Measurements from ENCODE around the gene KDM4C.

The KDM4C gene

DNA sequence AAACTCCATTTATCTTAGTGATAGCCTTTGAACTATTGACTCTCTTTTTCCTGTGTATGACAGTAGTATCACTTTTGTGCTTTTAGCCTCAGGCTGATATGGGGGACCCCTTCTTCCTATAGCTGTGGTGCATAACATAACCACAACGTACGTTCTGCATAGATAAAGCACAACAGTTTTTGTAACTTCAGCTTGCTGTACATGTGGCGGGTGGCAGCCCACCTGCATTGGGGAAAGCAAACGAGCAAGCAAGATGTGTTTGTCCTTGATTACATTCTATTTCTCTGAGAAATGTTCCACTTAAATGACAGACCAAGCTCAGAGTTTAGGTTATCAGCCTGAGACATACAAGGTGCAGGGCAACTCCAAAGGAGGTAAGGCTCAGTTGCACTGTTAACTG, 309.4 kb downstream of the KDM4C start:
- DNase-seq: no peak

GRCh38 chr9:7071916-7072315, 314.1 kb downstream of the KDM4C start:
- no peak for DNase-seq

DNA sequence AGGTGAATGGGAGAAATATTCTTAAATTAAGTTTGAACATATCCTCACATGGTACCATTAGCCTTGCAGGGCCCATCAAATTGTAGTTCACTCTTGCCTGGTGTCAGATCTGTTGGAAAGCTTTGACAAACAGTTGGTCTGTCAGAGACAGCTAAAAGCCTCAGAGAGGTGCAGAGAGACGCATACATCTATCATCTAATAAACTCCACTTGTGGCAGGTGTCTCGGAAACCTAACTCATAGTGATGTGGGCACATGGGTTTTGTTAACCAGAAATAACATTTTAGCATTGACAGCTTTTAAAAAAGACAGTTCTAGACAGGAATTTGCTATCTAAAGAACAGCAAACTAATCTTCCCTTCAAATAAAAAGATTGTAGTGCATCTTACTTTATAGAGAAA, 315.9 kb downstream of the KDM4C start:
- DNase-seq: no peak

DNA sequence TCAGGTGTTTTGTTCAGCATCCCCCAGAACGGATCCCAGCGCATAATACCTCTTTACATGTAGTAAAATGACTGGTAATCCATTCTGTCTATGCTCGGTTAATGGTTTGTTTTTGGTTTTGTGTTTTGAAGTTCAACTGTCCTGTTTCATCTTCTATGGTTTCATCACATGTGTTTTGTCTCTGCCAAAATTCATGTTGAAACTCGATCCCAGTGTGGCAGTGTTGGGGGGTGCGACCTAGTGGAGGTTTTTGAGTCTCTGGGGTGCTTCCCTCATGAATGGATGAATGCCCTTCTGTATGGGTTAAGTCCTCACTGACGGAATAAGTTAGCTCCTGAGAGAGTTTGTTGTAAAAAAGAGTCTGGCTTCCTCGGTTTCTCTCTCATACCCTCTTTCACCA, 317.4 kb downstream of the KDM4C start:
- no peak for DNase-seq

DNA sequence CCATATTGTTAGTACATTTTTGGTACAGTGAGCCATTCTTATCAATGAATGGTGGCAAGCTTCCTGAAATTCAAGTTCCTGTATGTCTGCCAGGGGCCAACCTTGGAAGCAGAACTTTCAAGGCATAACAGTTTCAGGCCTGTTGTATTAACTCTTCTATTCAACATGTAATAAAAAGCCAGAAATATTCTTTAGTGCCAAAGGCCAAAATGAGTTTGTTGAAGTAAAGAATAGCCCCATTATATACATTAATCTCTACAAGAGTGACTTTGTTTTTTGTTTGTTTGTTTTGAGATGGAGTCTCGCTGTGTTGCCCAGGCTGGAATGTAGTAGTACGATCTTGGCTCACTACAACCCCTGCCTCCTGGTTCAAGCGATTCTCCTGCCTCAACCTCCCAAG, 321.3 kb downstream of the KDM4C start:
- no peak for DNase-seq

- no peak for DNase-seq
Measured at GRCh38 chr9:7081065-7081600, 323.4 kb downstream of the KDM4C start.

GRCh38 chr9:7083192-7083591, 325.4 kb downstream of the KDM4C start:
- DNase-seq: no peak

DNA sequence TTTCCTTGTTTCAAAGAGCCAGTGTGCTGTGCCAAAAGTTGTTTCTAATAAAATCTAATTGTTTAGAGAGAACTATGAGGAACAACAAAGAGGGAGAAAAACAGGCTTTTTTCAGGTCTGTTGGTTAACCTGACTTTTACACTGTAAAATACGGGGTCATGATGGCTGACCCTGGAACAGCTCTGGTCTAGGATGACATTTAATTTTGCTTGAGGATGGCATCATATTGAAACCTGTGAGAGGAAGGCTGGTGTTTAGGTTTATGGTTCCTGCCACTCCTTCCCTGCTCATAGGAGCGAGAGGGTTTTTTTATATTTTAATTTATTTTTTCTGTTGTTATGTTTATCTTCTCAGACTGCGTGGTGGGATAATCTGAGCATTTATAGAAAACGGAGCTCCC, 327.6 kb downstream of the KDM4C start:
- no peak for DNase-seq

DNA sequence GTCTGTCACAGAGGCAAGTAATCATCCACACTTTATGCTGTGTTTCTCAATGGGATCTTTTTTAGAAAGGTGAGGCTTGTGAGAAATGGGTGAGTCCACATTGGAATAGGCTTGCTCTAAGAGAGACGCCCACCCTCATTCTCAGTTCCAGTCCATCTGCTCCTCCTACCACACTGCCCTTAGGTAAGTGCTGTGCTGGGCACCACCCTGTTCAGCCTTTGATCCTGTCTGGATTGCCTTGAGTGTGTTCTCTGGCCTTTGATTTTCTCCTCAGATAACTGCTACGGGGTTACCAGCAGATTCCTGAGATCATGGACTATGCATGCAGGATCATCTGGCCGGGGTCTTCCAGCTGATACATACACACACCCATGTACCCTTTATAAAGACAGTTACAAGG, 328.6 kb downstream of the KDM4C start:
- no peak for DNase-seq

DNA sequence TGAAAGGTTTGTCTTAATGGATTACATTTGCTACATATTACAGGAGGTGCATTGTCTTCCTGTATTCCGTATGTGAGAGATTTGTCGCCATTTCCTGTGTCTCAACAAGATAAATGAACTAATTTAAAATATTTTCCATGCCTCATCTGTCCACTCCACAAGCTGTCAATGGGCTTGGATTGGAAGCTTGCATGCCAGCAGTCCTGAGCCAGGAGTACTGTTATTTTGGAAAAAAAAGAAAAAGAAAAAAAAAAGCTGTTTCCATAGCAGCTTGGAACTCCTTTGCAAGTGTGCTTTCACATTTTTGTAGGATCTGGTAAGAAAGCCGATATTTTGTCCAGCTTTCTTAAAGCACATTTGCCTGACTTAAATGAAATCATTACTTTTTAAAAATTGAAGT, 330.8 kb downstream of the KDM4C start:
- DNase-seq: no peak

GRCh38 chr9:7089406-7090193, 331.8 kb downstream of the KDM4C start:
- DNase-seq: no peak

DNA sequence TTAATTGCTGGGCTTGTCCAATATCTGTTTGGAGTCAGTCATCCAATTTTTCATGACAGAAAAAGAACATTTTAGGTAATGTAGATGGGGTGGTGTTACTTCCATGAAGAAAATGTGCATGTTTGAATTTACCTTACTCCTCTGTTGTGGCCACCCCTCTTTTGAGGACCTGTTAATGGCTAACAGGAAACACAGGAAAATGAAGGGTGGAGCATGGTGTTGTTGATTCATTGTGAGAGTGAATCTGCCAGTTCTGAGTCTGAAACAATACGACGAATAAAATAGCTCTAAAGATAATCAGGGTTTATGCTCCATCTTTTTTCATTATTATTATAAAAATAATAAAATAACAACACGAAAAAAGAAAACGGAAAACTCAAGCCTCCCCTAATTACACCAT, 335.3 kb downstream of the KDM4C start:
- DNase-seq: no peak

DNA sequence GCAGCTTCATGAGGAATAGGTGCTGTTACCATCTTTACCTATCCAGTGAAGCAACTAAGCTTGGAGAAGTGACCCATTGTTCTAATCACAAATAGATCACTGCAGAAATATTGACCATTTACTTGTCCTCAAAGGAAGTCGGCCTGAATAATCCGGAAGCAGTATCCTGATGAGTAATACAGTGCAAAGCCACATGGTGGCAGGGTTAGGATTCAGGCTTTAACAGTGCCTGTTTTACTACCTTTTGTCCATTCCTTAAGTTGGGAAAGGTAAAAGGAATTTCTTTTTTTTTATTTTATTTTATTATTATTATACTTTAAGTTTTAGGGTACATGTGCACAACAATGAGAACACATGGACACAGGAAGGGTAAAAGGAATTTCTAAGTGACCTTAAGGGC, 336.3 kb downstream of the KDM4C start:
- DNase-seq: no peak

- no peak for DNase-seq
Measured at GRCh38 chr9:7094576-7094975, 336.8 kb downstream of the KDM4C start.

GRCh38 chr9:7095058-7095457, 337.3 kb downstream of the KDM4C start:
- DNase-seq: no peak

- no peak for DNase-seq
Measured at GRCh38 chr9:7097040-7097715, 339.4 kb downstream of the KDM4C start.

DNA sequence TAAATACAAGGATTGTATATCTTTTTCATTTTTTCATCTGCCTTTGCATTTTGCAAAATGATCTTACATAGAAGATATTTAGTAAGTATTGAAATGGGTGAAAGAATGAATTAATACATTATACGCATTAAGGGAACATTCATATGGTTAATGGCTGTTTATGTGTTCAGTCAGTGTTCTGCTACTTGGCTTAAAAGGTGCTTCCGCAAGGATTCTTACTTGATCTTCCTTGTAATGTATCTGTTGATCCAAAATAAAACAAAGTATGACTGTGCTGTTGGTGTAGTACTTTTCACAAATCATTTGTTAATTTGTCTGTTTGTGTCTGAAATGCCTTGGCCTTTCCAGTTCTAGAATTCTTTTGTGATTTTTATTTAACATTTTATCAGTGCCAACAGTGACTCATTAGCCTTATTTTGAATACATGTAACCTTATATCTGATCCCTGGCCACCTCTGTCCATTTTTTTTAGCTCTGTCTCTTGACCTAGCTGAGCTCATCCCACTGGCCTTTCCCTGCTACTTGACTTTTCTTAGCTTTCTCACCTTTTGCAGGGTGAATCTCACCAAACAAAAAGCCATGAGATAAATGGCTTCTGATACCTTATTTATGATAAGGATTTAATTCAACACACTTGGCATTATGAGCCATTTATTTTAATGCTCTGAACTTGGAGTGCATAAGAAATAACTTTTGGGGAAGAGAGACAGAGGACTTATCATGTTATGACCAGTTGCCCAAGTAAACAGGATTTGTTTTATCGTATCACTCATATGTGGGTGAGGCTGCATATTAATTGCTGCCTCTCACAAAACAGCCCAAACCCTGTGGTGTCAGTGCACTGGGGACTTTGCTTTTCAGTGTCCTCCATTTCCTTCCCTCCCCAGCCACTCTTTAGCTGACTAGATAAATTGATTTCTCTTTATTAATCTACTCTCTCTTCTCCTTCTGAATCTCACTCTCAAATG, 340.3 kb downstream of the KDM4C start:
- DNase-seq: no peak

DNA sequence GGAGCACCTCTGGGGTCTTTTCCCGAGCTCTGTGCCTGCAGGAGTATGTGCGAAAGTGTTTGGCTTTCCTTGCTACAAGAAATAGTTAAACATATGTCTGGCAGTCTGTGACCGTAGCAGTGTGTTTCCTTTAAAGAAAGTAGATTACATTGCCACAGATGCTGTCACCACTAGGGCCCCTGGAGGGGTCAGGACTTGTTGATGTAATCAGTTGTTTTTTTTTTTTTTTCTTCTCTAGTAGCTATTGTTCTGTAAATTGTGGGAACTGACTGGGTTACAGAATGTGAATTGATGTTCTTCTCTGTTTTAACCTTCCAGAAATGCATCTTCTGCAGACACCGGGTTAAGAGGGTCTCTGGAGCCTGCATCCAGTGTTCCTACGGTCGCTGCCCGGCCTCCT, 345.6 kb downstream of the KDM4C start:
- no peak for DNase-seq

GRCh38 chr9:7103771-7104170, 346.0 kb downstream of the KDM4C start:
- no peak for DNase-seq

- DNase-seq: no peak
Measured at GRCh38 chr9:7104625-7105024, 346.9 kb downstream of the KDM4C start.

DNA sequence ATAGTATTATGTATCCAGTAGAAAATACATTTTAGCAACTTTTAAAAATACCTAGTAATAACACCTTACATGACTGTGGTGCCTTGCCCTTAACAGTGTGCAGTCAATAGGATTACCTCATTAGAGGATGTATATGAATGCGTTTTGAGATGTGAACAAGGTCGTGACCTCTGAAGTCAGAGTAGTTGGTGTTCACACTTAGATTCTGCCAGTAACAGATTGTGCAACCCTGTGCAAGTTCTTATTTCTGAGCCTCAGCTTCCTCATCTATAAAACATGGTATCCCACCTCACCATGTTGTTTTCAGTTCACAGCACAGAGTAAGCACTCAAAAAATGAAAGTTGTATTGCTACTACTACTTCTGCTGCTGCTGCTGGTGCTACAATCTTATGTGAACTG, 347.3 kb downstream of the KDM4C start:
- DNase-seq: no peak

- no peak for DNase-seq
Measured at GRCh38 chr9:7108936-7109335, 351.2 kb downstream of the KDM4C start.

DNA sequence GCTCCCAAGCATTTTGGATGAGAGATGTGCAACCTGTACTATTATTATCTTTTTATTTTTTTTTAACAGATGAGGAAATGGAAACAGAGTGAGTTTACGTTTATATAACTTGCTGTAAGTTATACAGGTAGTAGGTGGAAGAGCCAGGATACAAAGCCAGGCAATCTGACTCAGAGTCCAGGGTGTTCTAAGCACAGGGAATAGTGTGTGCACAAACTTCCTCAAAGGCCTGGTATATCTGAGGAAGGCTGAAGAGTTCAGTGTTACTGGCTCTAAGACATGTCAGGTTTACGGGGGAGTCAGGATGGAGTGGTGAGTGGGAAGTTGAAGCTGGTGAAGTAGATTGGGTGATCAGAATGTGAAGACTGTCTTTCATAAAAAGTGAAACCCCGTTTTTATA, 353.6 kb downstream of the KDM4C start:
- DNase-seq: no peak

Measured in NCI-H226 (cell line).